Astrocyte (in vitro differentiated cells and primary cell): Measurements from ENCODE around the gene COLEC11. TPM values are rescaled to one million over a fixed set of nuclear protein-coding genes. Genes with fewer than 3 reads are reported as not detected.

Source experiments
- DNase-seq: peaks from one replicate; pipeline ENCODE4 v3.0.0-alpha.2; 2010; ENCODE audit warnings: low read depth
- FAIRE-seq: peaks from 2 replicates; lab custom pipeline; 2011; peaks lifted over from hg19 to GRCh38; lab: Jason Lieb, UNC
- H2AFZ ChIP-seq: 2 replicates; pipeline ENCODE4 v1.6.0; 2012; ENCODE audit warnings: low read depth, low read length, inconsistent platforms
- H3K27ac ChIP-seq: 2 replicates; pipeline ENCODE4 v1.5.1; 2011; ENCODE audit warnings: low read depth, low read length, inconsistent platforms
- H3K27me3 ChIP-seq: 2 replicates; pipeline ENCODE4 v1.6.0; 2011; ENCODE audit warnings: low read length, inconsistent platforms; ENCODE audit not compliant: insufficient read depth
- H3K36me3 ChIP-seq: 2 replicates; pipeline ENCODE4 v1.5.1; 2011; ENCODE audit warnings: low read length, inconsistent platforms; ENCODE audit not compliant: insufficient read depth
- H3K4me1 ChIP-seq: 2 replicates; pipeline ENCODE4 v1.5.1; 2011; ENCODE audit warnings: low read length, inconsistent platforms; ENCODE audit not compliant: insufficient read depth
- H3K4me2 ChIP-seq: 2 replicates; pipeline ENCODE4 v1.6.0; 2012; ENCODE audit warnings: low read length, inconsistent platforms
- H3K4me3 ChIP-seq: 2 replicates; pipeline ENCODE4 v1.5.1; 2011; ENCODE audit warnings: low read depth, mild to moderate bottlenecking, low read length, inconsistent platforms; ENCODE audit not compliant: insufficient read depth
- H3K79me2 ChIP-seq: 2 replicates; pipeline ENCODE4 v1.6.0; 2012; ENCODE audit warnings: mild to moderate bottlenecking, low read length, inconsistent platforms; ENCODE audit not compliant: insufficient read depth
- H3K9ac ChIP-seq: 2 replicates; pipeline ENCODE4 v1.6.0; 2012; ENCODE audit warnings: mild to moderate bottlenecking, low read length, inconsistent platforms
- H3K9me3 ChIP-seq: 2 replicates; pipeline ENCODE4 v1.5.1; 2012; ENCODE audit warnings: low read depth, mild to moderate bottlenecking, low read length, inconsistent platforms; ENCODE audit not compliant: insufficient read depth
- H4K20me1 ChIP-seq: 2 replicates; pipeline ENCODE4 v1.6.0; 2012; ENCODE audit warnings: low read length, inconsistent platforms; ENCODE audit not compliant: insufficient read depth
- H3K27ac Mint-ChIP-seq: one replicate; pipeline ENCODE4 v1.8.0; 2021; ENCODE audit warnings: mild to moderate bottlenecking, mixed read lengths; ENCODE audit not compliant: unreplicated experiment
- H3K27me3 Mint-ChIP-seq: one replicate; pipeline ENCODE4 v1.8.0; 2021; ENCODE audit warnings: low read depth, mixed read lengths; ENCODE audit not compliant: unreplicated experiment
- H3K36me3 Mint-ChIP-seq: one replicate; pipeline ENCODE4 v1.8.0; 2021; ENCODE audit warnings: low read depth, mixed read lengths; ENCODE audit not compliant: unreplicated experiment
- H3K4me1 Mint-ChIP-seq: one replicate; pipeline ENCODE4 v1.8.0; 2021; ENCODE audit warnings: low read depth, mixed read lengths; ENCODE audit not compliant: unreplicated experiment
- H3K4me3 Mint-ChIP-seq: one replicate; pipeline ENCODE4 v1.8.0; 2021; ENCODE audit warnings: mild to moderate bottlenecking, moderate library complexity, mixed read lengths; ENCODE audit not compliant: unreplicated experiment
- H3K9me3 Mint-ChIP-seq: one replicate; pipeline ENCODE4 v1.8.0; 2021; ENCODE audit warnings: mild to moderate bottlenecking, mixed read lengths; ENCODE audit not compliant: unreplicated experiment
- EZH2 ChIP-seq: IDR thresholded peaks from 2 replicates; pipeline ENCODE4 v1.6.1; 2012; ENCODE audit warnings: mild to moderate bottlenecking, low read length, inconsistent platforms; ENCODE audit not compliant: insufficient read depth
- total RNA-seq: library from RNA; stranded (reverse); gene quantifications from 2 replicates; pipeline ENCODE4 v1.2.1, GENCODE V29; 2021
- TF ChIP-seq, protein P1 (sequence below): IDR thresholded peaks from 2 replicates; pipeline ENCODE4 v1.5.1; 2011; ENCODE audit warnings: low read depth, mild to moderate bottlenecking, inconsistent platforms, low read length, moderate library complexity; ENCODE audit not compliant: insufficient read depth

COLEC11 gene
- total RNA-seq, 1 donor from 2014 or later = not detected

DNA sequence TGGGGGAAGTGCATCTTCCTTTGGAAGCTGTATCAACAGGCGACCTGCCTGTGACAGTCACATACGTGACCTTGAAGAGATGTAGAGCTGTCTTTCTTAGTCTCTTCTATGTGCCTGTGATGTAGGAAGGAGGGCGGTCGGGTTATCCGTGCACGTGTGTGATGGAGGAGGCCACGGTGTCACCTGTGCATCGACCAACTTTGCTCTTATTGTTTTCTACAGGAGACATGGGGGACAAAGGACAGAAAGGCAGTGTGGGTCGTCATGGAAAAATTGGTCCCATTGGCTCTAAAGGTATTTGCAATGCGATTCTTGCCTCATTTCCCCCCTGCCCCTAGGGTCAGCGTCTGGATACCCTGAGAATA, 42.4 kb downstream of the COLEC11 start:
- Mint-ChIP-seq H3K36me3 (no peaks in the 10 kb centered on the region), H3K27me3 (peaks cover 40% of the 10 kb centered on the region), H3K27ac (no peak overlapping the region), H3K9me3 (no peaks in the 10 kb centered on the region), H3K4me1 (no peaks in the 10 kb centered on the region), H3K4me3 (no peak overlapping the region)
- no peaks in the 10 kb centered on the region for H3K36me3 ChIP-seq
- no peak overlapping the region for H3K9ac ChIP-seq
- H3K27me3 ChIP-seq = no peaks in the 10 kb centered on the region
- DNase-seq (no peak), FAIRE-seq (no peak)
- no peak overlapping the region for H3K4me2 ChIP-seq
- no peak overlapping the region for H3K4me3 ChIP-seq
- H4K20me1 ChIP-seq = no peaks in the 10 kb centered on the region
- H3K9me3 ChIP-seq = no peaks in the 10 kb centered on the region
- H3K27ac ChIP-seq = no peak overlapping the region
- no peak overlapping the region for H2AFZ ChIP-seq
- no peak for TF ChIP-seq EZH2
- TF ChIP-seq, protein P1, sequence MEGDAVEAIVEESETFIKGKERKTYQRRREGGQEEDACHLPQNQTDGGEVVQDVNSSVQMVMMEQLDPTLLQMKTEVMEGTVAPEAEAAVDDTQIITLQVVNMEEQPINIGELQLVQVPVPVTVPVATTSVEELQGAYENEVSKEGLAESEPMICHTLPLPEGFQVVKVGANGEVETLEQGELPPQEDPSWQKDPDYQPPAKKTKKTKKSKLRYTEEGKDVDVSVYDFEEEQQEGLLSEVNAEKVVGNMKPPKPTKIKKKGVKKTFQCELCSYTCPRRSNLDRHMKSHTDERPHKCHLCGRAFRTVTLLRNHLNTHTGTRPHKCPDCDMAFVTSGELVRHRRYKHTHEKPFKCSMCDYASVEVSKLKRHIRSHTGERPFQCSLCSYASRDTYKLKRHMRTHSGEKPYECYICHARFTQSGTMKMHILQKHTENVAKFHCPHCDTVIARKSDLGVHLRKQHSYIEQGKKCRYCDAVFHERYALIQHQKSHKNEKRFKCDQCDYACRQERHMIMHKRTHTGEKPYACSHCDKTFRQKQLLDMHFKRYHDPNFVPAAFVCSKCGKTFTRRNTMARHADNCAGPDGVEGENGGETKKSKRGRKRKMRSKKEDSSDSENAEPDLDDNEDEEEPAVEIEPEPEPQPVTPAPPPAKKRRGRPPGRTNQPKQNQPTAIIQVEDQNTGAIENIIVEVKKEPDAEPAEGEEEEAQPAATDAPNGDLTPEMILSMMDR = no peak
- no peaks in the 10 kb centered on the region for H3K79me2 ChIP-seq
- H3K4me1 ChIP-seq = no peaks in the 10 kb centered on the region

- H3K9me3 Mint-ChIP-seq = no peaks in the 10 kb centered on the region
- H3K4me1 Mint-ChIP-seq = no peaks in the 10 kb centered on the region
- H3K4me2 ChIP-seq = no peak overlapping the region
- H3K27ac ChIP-seq = no peak overlapping the region
- no peaks in the 10 kb centered on the region for H3K36me3 ChIP-seq
- H3K4me1 ChIP-seq = no peaks in the 10 kb centered on the region
- no peak for DNase-seq
- no peak overlapping the region for H2AFZ ChIP-seq
- H3K4me3 ChIP-seq = no peak overlapping the region
- H3K27ac Mint-ChIP-seq = no peak overlapping the region
- no peak overlapping the region for H3K4me3 Mint-ChIP-seq
- no peaks in the 10 kb centered on the region for H3K79me2 ChIP-seq
- TF ChIP-seq, protein P1 = no peak
- TF ChIP-seq EZH2 = no peak
- H3K27me3 Mint-ChIP-seq = peaks cover 40% of the 10 kb centered on the region
- H3K9me3 ChIP-seq = no peaks in the 10 kb centered on the region
- no peaks in the 10 kb centered on the region for H4K20me1 ChIP-seq
- H3K27me3 ChIP-seq = no peaks in the 10 kb centered on the region
- FAIRE-seq = no peak
- H3K9ac ChIP-seq = no peak overlapping the region
- no peaks in the 10 kb centered on the region for H3K36me3 Mint-ChIP-seq
Measured at GRCh38 chr2:3637692-3638455, 43.0 kb downstream of the COLEC11 start.

DNA sequence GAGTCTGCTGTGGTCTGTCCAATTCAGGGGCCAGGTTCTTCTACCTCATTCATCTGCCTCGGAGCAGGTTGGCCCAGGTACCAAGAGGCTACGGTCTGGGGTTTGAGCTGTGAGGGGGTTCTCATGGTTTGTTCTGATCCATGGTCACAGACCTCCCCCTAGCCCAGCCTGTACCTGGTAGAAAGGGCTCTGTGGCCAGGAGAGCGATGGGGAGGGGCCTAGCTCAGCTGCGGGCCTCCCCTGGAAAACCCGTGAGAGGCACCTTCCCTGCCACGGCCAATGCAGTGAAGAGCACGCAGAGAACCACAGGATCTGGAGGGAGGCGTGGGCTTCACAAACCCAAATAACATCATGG, 43.5 kb downstream of the COLEC11 start:
- FAIRE-seq = no peak
- H3K9me3 Mint-ChIP-seq = no peaks in the 10 kb centered on the region

More for the DNA sequence above, 43.5 kb downstream of the COLEC11 start:
- Histone ChIP-seq H3K4me2 (no peak overlapping the region), H3K27ac (no peak overlapping the region), H3K27me3 (no peaks in the 10 kb centered on the region), H3K36me3 (no peaks in the 10 kb centered on the region), H2AFZ (no peak overlapping the region), H3K9ac (no peak overlapping the region), H3K4me1 (no peaks in the 10 kb centered on the region), H3K79me2 (no peaks in the 10 kb centered on the region), H4K20me1 (no peaks in the 10 kb centered on the region), H3K9me3 (no peaks in the 10 kb centered on the region), H3K4me3 (no peak overlapping the region)
- Mint-ChIP-seq H3K36me3 (no peaks in the 10 kb centered on the region), H3K4me3 (no peak overlapping the region), H3K27ac (no peak overlapping the region), H3K4me1 (no peaks in the 10 kb centered on the region), H3K27me3 (peaks cover 37% of the 10 kb centered on the region)
- no peak for DNase-seq
- TF ChIP-seq, protein P1 = no peak
